Measurements from ENCODE around the gene FAR2. TPM values are rescaled to one million over a fixed set of nuclear protein-coding genes. Genes with fewer than 3 reads are reported as not detected.

Gene FAR2
- total and polyA plus RNA-seq, 4 donors: 0.81 to 7.6 (median 3.1) TPM

DNA sequence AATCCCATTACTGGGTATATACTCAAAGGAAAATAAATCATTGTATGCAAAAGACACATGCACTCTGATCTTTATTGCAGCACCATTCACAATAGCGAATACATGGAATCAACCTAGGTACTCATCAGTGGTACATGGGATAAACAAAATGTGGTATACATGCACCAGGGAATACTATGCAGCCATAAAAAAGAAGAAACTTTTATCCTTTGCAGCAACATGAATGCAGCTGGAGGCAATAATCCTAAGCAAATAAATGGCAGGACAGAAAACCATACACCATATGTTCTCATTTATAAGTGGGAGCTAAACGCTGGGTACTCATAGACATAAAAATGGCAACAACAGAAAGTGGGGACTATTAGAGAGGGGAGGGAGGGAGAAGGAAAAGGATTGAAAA, 216.0 kb downstream of the FAR2 start (continued):
- TF ChIP-seq RXRA (IDR thresholded peaks at IDR 0.05): no peak

DNA sequence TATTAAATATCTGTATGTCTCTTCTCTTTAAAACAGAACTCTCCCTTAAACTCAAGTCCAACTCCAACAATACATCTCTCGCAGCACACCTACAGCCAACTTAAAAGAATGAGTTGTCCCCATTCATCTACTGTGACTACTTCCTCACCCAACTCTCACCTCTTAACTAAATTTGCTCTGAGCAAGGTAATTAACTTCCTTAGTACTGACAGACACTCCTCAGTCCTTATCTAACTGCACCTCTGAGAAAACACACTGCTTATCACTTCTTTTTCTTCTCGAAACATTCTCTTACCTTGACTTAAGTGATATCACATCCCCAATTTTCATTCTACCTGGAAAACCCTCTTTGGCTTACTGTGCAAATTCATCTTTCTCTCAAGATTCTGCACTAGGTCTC, 224.9 kb downstream of the FAR2 start:
- no peaks in the 10 kb centered on the region for H3K27me3 ChIP-seq (ENCODE audit: control insufficient read depth in 4 of 4, insufficient read depth in 4 of 4, low read length in 3 of 4)
- H3K4me3 ChIP-seq (ENCODE audit: low read depth in 1 of 3, low read length in 3 of 3): no peak overlapping the region
- H3K4me1 ChIP-seq (ENCODE audit: control insufficient read depth in 4 of 4, insufficient read depth in 4 of 4, low read length in 3 of 4): peaks cover 0 to 3% (median under 1%) of the 10 kb centered on the region in 4 donors
- TF ChIP-seq RXRA (IDR thresholded peaks at IDR 0.05) (no peak), GABPA (IDR thresholded peaks at IDR 0.05 in 1 of 2, conservative IDR thresholded peaks at IDR 0.05 in 1 of 2) (no peak), NR2F2 (IDR thresholded peaks at IDR 0.05) (no peak), RAD21 (IDR thresholded peaks at IDR 0.05) (no peak), SP1 (IDR thresholded peaks at IDR 0.05) (no peak), FOXA1 (IDR thresholded peaks at IDR 0.05) (no peak), TAF1 (conservative IDR thresholded peaks at IDR 0.05) (no peak)
- TF ChIP-seq, protein P1, sequence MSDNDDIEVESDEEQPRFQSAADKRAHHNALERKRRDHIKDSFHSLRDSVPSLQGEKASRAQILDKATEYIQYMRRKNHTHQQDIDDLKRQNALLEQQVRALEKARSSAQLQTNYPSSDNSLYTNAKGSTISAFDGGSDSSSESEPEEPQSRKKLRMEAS (IDR thresholded peaks at IDR 0.05): no peak
- TF ChIP-seq, protein P2, sequence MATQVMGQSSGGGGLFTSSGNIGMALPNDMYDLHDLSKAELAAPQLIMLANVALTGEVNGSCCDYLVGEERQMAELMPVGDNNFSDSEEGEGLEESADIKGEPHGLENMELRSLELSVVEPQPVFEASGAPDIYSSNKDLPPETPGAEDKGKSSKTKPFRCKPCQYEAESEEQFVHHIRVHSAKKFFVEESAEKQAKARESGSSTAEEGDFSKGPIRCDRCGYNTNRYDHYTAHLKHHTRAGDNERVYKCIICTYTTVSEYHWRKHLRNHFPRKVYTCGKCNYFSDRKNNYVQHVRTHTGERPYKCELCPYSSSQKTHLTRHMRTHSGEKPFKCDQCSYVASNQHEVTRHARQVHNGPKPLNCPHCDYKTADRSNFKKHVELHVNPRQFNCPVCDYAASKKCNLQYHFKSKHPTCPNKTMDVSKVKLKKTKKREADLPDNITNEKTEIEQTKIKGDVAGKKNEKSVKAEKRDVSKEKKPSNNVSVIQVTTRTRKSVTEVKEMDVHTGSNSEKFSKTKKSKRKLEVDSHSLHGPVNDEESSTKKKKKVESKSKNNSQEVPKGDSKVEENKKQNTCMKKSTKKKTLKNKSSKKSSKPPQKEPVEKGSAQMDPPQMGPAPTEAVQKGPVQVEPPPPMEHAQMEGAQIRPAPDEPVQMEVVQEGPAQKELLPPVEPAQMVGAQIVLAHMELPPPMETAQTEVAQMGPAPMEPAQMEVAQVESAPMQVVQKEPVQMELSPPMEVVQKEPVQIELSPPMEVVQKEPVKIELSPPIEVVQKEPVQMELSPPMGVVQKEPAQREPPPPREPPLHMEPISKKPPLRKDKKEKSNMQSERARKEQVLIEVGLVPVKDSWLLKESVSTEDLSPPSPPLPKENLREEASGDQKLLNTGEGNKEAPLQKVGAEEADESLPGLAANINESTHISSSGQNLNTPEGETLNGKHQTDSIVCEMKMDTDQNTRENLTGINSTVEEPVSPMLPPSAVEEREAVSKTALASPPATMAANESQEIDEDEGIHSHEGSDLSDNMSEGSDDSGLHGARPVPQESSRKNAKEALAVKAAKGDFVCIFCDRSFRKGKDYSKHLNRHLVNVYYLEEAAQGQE (IDR thresholded peaks at IDR 0.05): no peak
- no peaks in the 10 kb centered on the region for H3K9me3 ChIP-seq (ENCODE audit: control insufficient read depth in 4 of 4, low read length in 3 of 4)
- H3K36me3 ChIP-seq (ENCODE audit: control insufficient read depth in 4 of 4, insufficient read depth in 3 of 4, low read depth in 1 of 4, low read length in 3 of 4): peaks cover 0 to 16% (median 6%) of the 10 kb centered on the region in 4 donors
- no peak for DNase-seq (ENCODE audit: low spot score)
- WGBS: 95% methylated on average over 2 of the region's 2 CpGs
- no peak overlapping the region for H3K9ac ChIP-seq (ENCODE audit: low read depth in 1 of 2, low read length in 2 of 2)
- no peak overlapping the region for H3K27ac ChIP-seq (ENCODE audit: low read depth in 1 of 2, low read length in 2 of 2)

DNA sequence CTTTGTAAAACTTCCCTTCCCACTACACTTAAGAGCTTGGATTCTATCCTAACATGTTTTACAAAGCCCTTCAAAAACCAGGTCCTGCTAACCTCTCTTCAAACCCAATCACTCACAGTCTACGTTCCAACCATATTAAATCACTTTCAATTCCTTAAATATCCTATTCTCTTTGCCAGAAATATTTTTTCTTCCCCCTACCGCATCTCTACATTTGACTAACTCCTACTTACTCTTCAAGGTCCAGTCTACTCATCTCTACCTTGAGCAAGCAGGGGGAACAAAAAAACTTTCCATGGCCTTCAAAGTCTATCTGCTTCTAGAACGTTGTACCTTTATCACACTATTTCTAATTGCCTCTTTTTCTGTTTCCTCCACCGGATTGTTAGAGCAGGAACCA, 225.8 kb downstream of the FAR2 start:
- H3K9ac ChIP-seq (ENCODE audit: low read depth in 1 of 2, low read length in 2 of 2): no peak overlapping the region
- no peak overlapping the region for H3K27ac ChIP-seq (ENCODE audit: low read depth in 1 of 2, low read length in 2 of 2)
- H3K27me3 ChIP-seq (ENCODE audit: control insufficient read depth in 4 of 4, insufficient read depth in 4 of 4, low read length in 3 of 4): no peaks in the 10 kb centered on the region
- H3K4me3 ChIP-seq (ENCODE audit: low read depth in 1 of 3, low read length in 3 of 3): no peak overlapping the region
- no peaks in the 10 kb centered on the region for H3K9me3 ChIP-seq (ENCODE audit: control insufficient read depth in 4 of 4, low read length in 3 of 4)
- TF ChIP-seq FOXA2 (IDR thresholded peaks at IDR 0.05): no peak
- no peak for TF ChIP-seq EGR1 (IDR thresholded peaks at IDR 0.05; ENCODE audit: low read depth in 2 of 2)
- no peak for TF ChIP-seq TAF1 (conservative IDR thresholded peaks at IDR 0.05)
- no peak for TF ChIP-seq HNF4G (IDR thresholded peaks at IDR 0.05)
- TF ChIP-seq, protein P1 (IDR thresholded peaks at IDR 0.05): no peak
- TF ChIP-seq, protein P3, sequence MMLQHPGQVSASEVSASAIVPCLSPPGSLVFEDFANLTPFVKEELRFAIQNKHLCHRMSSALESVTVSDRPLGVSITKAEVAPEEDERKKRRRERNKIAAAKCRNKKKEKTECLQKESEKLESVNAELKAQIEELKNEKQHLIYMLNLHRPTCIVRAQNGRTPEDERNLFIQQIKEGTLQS (IDR thresholded peaks at IDR 0.05): no peak
- TF ChIP-seq GABPA (IDR thresholded peaks at IDR 0.05 in 1 of 2, conservative IDR thresholded peaks at IDR 0.05 in 1 of 2): no peak
- TF ChIP-seq FOXA1 (IDR thresholded peaks at IDR 0.05): no peak
- no peak for TF ChIP-seq RAD21 (IDR thresholded peaks at IDR 0.05)
- no peak for TF ChIP-seq RXRA (IDR thresholded peaks at IDR 0.05)
- TF ChIP-seq, protein P4, sequence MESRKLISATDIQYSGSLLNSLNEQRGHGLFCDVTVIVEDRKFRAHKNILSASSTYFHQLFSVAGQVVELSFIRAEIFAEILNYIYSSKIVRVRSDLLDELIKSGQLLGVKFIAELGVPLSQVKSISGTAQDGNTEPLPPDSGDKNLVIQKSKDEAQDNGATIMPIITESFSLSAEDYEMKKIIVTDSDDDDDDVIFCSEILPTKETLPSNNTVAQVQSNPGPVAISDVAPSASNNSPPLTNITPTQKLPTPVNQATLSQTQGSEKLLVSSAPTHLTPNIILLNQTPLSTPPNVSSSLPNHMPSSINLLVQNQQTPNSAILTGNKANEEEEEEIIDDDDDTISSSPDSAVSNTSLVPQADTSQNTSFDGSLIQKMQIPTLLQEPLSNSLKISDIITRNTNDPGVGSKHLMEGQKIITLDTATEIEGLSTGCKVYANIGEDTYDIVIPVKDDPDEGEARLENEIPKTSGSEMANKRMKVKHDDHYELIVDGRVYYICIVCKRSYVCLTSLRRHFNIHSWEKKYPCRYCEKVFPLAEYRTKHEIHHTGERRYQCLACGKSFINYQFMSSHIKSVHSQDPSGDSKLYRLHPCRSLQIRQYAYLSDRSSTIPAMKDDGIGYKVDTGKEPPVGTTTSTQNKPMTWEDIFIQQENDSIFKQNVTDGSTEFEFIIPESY (IDR thresholded peaks at IDR 0.05): no peak
- TF ChIP-seq JUND (IDR thresholded peaks at IDR 0.05): no peak
- TF ChIP-seq, protein P2 (IDR thresholded peaks at IDR 0.05): no peak
- TF ChIP-seq, protein P5, sequence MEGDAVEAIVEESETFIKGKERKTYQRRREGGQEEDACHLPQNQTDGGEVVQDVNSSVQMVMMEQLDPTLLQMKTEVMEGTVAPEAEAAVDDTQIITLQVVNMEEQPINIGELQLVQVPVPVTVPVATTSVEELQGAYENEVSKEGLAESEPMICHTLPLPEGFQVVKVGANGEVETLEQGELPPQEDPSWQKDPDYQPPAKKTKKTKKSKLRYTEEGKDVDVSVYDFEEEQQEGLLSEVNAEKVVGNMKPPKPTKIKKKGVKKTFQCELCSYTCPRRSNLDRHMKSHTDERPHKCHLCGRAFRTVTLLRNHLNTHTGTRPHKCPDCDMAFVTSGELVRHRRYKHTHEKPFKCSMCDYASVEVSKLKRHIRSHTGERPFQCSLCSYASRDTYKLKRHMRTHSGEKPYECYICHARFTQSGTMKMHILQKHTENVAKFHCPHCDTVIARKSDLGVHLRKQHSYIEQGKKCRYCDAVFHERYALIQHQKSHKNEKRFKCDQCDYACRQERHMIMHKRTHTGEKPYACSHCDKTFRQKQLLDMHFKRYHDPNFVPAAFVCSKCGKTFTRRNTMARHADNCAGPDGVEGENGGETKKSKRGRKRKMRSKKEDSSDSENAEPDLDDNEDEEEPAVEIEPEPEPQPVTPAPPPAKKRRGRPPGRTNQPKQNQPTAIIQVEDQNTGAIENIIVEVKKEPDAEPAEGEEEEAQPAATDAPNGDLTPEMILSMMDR (IDR thresholded peaks at IDR 0.05; ENCODE audit: low read depth, low read length, missing input control): no peak
- H3K36me3 ChIP-seq (ENCODE audit: control insufficient read depth in 4 of 4, insufficient read depth in 3 of 4, low read depth in 1 of 4, low read length in 3 of 4): peaks cover 0 to 9% (median 5%) of the 10 kb centered on the region in 4 donors
- WGBS: 90% methylated on average over 4 of the region's 4 CpGs
- DNase-seq (ENCODE audit: low spot score): no peak
- H3K4me1 ChIP-seq (ENCODE audit: control insufficient read depth in 4 of 4, insufficient read depth in 4 of 4, low read length in 3 of 4): peaks cover 1 to 9% (median 6%) of the 10 kb centered on the region in 4 donors
